ENCODE data around the gene MBTPS2.

DNA sequence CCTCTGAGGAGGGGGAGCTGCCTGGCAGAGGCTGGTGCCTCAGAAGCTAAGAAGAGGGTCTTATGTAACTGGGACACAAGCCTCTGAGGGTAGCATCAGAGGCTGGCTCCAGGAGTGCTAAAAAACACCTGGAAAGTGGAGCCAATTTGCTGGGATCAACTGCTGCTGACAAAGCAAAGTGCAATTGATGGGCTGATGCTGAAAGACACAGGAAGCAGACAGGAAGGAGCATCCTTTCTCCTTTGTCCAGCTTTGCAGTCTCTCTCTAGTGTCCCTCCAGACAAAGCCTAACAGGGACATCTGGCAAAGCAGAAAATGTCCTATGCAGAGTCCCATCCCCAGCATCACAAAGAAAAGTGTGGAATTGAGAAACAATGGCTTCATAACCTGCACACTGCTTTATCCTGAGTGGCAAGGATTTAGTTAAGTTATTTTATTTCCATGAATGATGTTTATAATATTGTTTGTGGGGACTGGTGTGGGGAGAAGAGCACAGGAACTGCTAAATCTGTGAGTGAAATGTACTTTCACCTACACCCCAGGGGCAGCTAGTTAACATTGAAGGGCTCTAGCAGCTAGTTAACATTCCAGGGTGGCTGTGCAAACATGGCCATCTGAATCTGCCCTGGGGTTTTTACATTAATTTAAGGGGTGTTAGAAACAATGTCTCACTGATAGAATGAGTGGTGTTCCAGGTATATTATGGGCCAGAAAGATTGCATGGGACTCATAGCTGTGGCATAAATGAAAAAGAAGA lies 25.6 kb upstream of the MBTPS2 start:
- TF ChIP-seq EGR1 (IDR thresholded peaks at IDR 0.05; ENCODE audit: low read depth in 2 of 2) (no peak), JUND (IDR thresholded peaks at IDR 0.05) (no peak), SP1 (IDR thresholded peaks at IDR 0.05) (no peak), TAF1 (conservative IDR thresholded peaks at IDR 0.05) (no peak), RXRA (IDR thresholded peaks at IDR 0.05) (no peak), RAD21 (IDR thresholded peaks at IDR 0.05) (no peak)
- TF ChIP-seq, protein P1, sequence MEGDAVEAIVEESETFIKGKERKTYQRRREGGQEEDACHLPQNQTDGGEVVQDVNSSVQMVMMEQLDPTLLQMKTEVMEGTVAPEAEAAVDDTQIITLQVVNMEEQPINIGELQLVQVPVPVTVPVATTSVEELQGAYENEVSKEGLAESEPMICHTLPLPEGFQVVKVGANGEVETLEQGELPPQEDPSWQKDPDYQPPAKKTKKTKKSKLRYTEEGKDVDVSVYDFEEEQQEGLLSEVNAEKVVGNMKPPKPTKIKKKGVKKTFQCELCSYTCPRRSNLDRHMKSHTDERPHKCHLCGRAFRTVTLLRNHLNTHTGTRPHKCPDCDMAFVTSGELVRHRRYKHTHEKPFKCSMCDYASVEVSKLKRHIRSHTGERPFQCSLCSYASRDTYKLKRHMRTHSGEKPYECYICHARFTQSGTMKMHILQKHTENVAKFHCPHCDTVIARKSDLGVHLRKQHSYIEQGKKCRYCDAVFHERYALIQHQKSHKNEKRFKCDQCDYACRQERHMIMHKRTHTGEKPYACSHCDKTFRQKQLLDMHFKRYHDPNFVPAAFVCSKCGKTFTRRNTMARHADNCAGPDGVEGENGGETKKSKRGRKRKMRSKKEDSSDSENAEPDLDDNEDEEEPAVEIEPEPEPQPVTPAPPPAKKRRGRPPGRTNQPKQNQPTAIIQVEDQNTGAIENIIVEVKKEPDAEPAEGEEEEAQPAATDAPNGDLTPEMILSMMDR (IDR thresholded peaks at IDR 0.05; ENCODE audit: low read depth, low read length, missing input control) = no peak
- TF ChIP-seq, protein P2, sequence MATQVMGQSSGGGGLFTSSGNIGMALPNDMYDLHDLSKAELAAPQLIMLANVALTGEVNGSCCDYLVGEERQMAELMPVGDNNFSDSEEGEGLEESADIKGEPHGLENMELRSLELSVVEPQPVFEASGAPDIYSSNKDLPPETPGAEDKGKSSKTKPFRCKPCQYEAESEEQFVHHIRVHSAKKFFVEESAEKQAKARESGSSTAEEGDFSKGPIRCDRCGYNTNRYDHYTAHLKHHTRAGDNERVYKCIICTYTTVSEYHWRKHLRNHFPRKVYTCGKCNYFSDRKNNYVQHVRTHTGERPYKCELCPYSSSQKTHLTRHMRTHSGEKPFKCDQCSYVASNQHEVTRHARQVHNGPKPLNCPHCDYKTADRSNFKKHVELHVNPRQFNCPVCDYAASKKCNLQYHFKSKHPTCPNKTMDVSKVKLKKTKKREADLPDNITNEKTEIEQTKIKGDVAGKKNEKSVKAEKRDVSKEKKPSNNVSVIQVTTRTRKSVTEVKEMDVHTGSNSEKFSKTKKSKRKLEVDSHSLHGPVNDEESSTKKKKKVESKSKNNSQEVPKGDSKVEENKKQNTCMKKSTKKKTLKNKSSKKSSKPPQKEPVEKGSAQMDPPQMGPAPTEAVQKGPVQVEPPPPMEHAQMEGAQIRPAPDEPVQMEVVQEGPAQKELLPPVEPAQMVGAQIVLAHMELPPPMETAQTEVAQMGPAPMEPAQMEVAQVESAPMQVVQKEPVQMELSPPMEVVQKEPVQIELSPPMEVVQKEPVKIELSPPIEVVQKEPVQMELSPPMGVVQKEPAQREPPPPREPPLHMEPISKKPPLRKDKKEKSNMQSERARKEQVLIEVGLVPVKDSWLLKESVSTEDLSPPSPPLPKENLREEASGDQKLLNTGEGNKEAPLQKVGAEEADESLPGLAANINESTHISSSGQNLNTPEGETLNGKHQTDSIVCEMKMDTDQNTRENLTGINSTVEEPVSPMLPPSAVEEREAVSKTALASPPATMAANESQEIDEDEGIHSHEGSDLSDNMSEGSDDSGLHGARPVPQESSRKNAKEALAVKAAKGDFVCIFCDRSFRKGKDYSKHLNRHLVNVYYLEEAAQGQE (IDR thresholded peaks at IDR 0.05) = no peak
- TF ChIP-seq, protein P3, sequence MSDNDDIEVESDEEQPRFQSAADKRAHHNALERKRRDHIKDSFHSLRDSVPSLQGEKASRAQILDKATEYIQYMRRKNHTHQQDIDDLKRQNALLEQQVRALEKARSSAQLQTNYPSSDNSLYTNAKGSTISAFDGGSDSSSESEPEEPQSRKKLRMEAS (IDR thresholded peaks at IDR 0.05) = no peak

Data from liver (tissue), 3 donors.